SJSA1 (cell line): Measurements from ENCODE around the gene NF2. TPM values are rescaled to one million over a fixed set of nuclear protein-coding genes. Genes with fewer than 3 reads are reported as not detected.

ENCODE experiments used
- DNase-seq, 2 experiments: peaks; one replicate each; pipeline ENCODE4 v3.0.0-alpha.2; 2015 to 2020; ENCODE audit warnings: low spot score in 2 of 2, low read depth in 1 of 2
- H3K27ac ChIP-seq: fragments of 250-450 bp; sonication (Bioruptor Pico); 2 replicates; pipeline ENCODE4 v1.5.1; 2020; ENCODE audit warnings: mild to moderate bottlenecking, moderate library complexity
- H3K27me3 ChIP-seq: fragments of 250-450 bp; sonication (Bioruptor Pico); replicated peaks from 2 replicates; pipeline ENCODE4 v1.5.1; 2020; ENCODE audit warnings: mild to moderate bottlenecking, moderate library complexity
- H3K36me3 ChIP-seq: fragments of 250-450 bp; sonication (Bioruptor Pico); 2 replicates; pipeline ENCODE4 v1.5.1; 2020; ENCODE audit warnings: mild to moderate bottlenecking
- H3K4me1 ChIP-seq: fragments of 250-450 bp; sonication (Bioruptor Pico); replicated peaks from 2 replicates; pipeline ENCODE4 v1.6.1; 2021; ENCODE audit warnings: mild to moderate bottlenecking
- H3K4me3 ChIP-seq: fragments of 250-450 bp; sonication (Bioruptor Pico); 2 replicates; pipeline ENCODE4 v1.5.1; 2020; ENCODE audit warnings: mild to moderate bottlenecking
- H3K9me3 ChIP-seq: fragments of 250-450 bp; sonication (Bioruptor Pico); replicated peaks from 2 replicates; pipeline ENCODE4 v1.5.1; 2020; ENCODE audit warnings: mild to moderate bottlenecking
- total RNA-seq: library from RNA; depleted of rRNA; stranded (reverse); fragments of >200 nt; shearing (Covaris generic); gene quantifications from 2 replicates; pipeline ENCODE4 v1.2.3, GENCODE V29; 2014

Gene NF2
- total RNA-seq, 1 experiment from 2014 or later: 151 TPM

GRCh38 chr22:29700206-29700899, 96.9 kb downstream of the NF2 start:
- H3K27ac ChIP-seq: no peak overlapping the region
- peaks cover 23% of the 10 kb centered on the region for H3K36me3 ChIP-seq
- H3K4me1 ChIP-seq: peaks cover 7% of the 10 kb centered on the region
- no peak for DNase-seq
- H3K4me3 ChIP-seq: no peak overlapping the region
- H3K9me3 ChIP-seq: no peaks in the 10 kb centered on the region
- no peaks in the 10 kb centered on the region for H3K27me3 ChIP-seq

- Histone ChIP-seq H3K27ac (no peak overlapping the region), H3K36me3 (peaks cover 19% of the 10 kb centered on the region), H3K4me3 (no peak overlapping the region), H3K27me3 (no peaks in the 10 kb centered on the region), H3K9me3 (no peaks in the 10 kb centered on the region), H3K4me1 (peaks cover 7% of the 10 kb centered on the region)
- no peak for DNase-seq
These were observed 97.4 kb downstream of the NF2 start for GRCh38 chr22:29700900-29701154.

- no peak for DNase-seq
- Histone ChIP-seq H3K4me1 (peaks cover 7% of the 10 kb centered on the region), H3K27ac (no peak overlapping the region), H3K4me3 (no peak overlapping the region), H3K27me3 (no peaks in the 10 kb centered on the region), H3K9me3 (no peaks in the 10 kb centered on the region), H3K36me3 (peaks cover 16% of the 10 kb centered on the region)
These were observed 97.9 kb downstream of the NF2 start for GRCh38 chr22:29701155-29701999.

GRCh38 chr22:29702000-29702930, 98.8 kb downstream of the NF2 start:
- Histone ChIP-seq H3K4me1 (peaks cover 7% of the 10 kb centered on the region), H3K9me3 (no peaks in the 10 kb centered on the region), H3K36me3 (peaks cover 9% of the 10 kb centered on the region; the same call in 1 of the 2 replicates), H3K27me3 (no peaks in the 10 kb centered on the region), H3K4me3 (no peak overlapping the region), H3K27ac (no peak overlapping the region)
- no peak for DNase-seq

- no peak for DNase-seq
- no peak overlapping the region for H3K4me3 ChIP-seq
- H3K4me1 ChIP-seq: peaks cover 7% of the 10 kb centered on the region
- no peaks in the 10 kb centered on the region for H3K27me3 ChIP-seq
- no peak overlapping the region for H3K27ac ChIP-seq
- no peaks in the 10 kb centered on the region for H3K9me3 ChIP-seq
- H3K36me3 ChIP-seq: peaks cover 4% of the 10 kb centered on the region; the same call in 1 of the 2 replicates
These were observed 99.6 kb downstream of the NF2 start for GRCh38 chr22:29702931-29703501.

GRCh38 chr22:29703569-29704195, 100.2 kb downstream of the NF2 start:
- Histone ChIP-seq H3K36me3 (no peaks in the 10 kb centered on the region), H3K4me3 (no peak overlapping the region), H3K9me3 (no peaks in the 10 kb centered on the region), H3K4me1 (peaks cover 7% of the 10 kb centered on the region), H3K27ac (no peak overlapping the region), H3K27me3 (no peaks in the 10 kb centered on the region)
- DNase-seq: no peak

GRCh38 chr22:29704528-29705285, 101.3 kb downstream of the NF2 start:
- Histone ChIP-seq H3K27ac (no peak overlapping the region), H3K4me3 (no peak overlapping the region), H3K27me3 (no peaks in the 10 kb centered on the region), H3K36me3 (no peaks in the 10 kb centered on the region), H3K4me1 (peaks cover 7% of the 10 kb centered on the region), H3K9me3 (no peaks in the 10 kb centered on the region)
- peak; percentile 34 to 65 for DNase-seq

GRCh38 chr22:29705651-29706050, 102.2 kb downstream of the NF2 start:
- H3K4me3 ChIP-seq: no peak overlapping the region
- H3K4me1 ChIP-seq: peaks cover 7% of the 10 kb centered on the region
- no peak overlapping the region for H3K27ac ChIP-seq
- DNase-seq: no peak
- H3K9me3 ChIP-seq: no peaks in the 10 kb centered on the region
- no peaks in the 10 kb centered on the region for H3K36me3 ChIP-seq
- H3K27me3 ChIP-seq: no peaks in the 10 kb centered on the region; the same call in 1 of the 2 replicates

- Histone ChIP-seq H3K4me1 (peaks cover 7% of the 10 kb centered on the region), H3K27ac (no peak overlapping the region), H3K9me3 (no peaks in the 10 kb centered on the region), H3K36me3 (no peaks in the 10 kb centered on the region), H3K27me3 (no peaks in the 10 kb centered on the region; the same call in none of the 2 replicates), H3K4me3 (no peak overlapping the region)
- no peak for DNase-seq
These were observed 103.1 kb downstream of the NF2 start for GRCh38 chr22:29706486-29706885.

GRCh38 chr22:29707010-29707409, 103.6 kb downstream of the NF2 start:
- no peak for DNase-seq
- no peak overlapping the region for H3K27ac ChIP-seq

GRCh38 chr22:29707471-29707870, 104.0 kb downstream of the NF2 start:
- Histone ChIP-seq H3K4me3 (no peak overlapping the region), H3K27me3 (no peaks in the 10 kb centered on the region; the same call in none of the 2 replicates), H3K27ac (no peak overlapping the region), H3K4me1 (peaks cover 7% of the 10 kb centered on the region), H3K9me3 (no peaks in the 10 kb centered on the region), H3K36me3 (no peaks in the 10 kb centered on the region)
- DNase-seq: no peak

More at GRCh38 chr22:29707010-29707409, 103.6 kb downstream of the NF2 start:
- Histone ChIP-seq H3K4me1 (peaks cover 7% of the 10 kb centered on the region), H3K36me3 (no peaks in the 10 kb centered on the region), H3K27me3 (no peaks in the 10 kb centered on the region; the same call in none of the 2 replicates), H3K9me3 (no peaks in the 10 kb centered on the region), H3K4me3 (no peak overlapping the region)

GRCh38 chr22:29710193-29710592, 106.8 kb downstream of the NF2 start:
- no peak overlapping the region for H3K4me3 ChIP-seq
- H3K36me3 ChIP-seq: no peaks in the 10 kb centered on the region
- H3K27ac ChIP-seq: no peak overlapping the region
- H3K4me1 ChIP-seq: no peaks in the 10 kb centered on the region
- H3K9me3 ChIP-seq: no peaks in the 10 kb centered on the region
- no peak for DNase-seq
- H3K27me3 ChIP-seq: no peaks in the 10 kb centered on the region; the same call in none of the 2 replicates
